ENCODE measurements around the gene RGS14.

- TF ChIP-seq CTCF (IDR thresholded peaks at IDR 0.05 in 2 of 3, conservative IDR thresholded peaks at IDR 0.05 in 1 of 3; ENCODE audit: borderline replicate concordance in 1 of 3, insufficient read depth in 1 of 3, low read depth in 2 of 3, low read length in 2 of 3) = no peak
- TF ChIP-seq MAX (IDR thresholded peaks at IDR 0.05) = no peak
- TF ChIP-seq SP1 (IDR thresholded peaks at IDR 0.05; ENCODE audit: low read depth) = no peak
- no peak for TF ChIP-seq POLR2AphosphoS5 (IDR thresholded peaks at IDR 0.05; ENCODE audit: low read depth, low read length)
- TF ChIP-seq SIN3A (IDR thresholded peaks at IDR 0.05; ENCODE audit: low read depth) = no peak
- TF ChIP-seq RAD21 (IDR thresholded peaks at IDR 0.05; ENCODE audit: low read depth) = no peak
- TF ChIP-seq JUND (IDR thresholded peaks at IDR 0.05) = no peak
- no peak for TF ChIP-seq EGR1 (IDR thresholded peaks at IDR 0.05; ENCODE audit: low read depth)
- TF ChIP-seq YY1 (IDR thresholded peaks at IDR 0.05; ENCODE audit: extremely low read depth, insufficient replicate concordance, low read depth, low read length) = no peak
- TF ChIP-seq ELF1 (IDR thresholded peaks at IDR 0.05; ENCODE audit: borderline replicate concordance, low read depth) = no peak
- TF ChIP-seq ZBTB33 (IDR thresholded peaks at IDR 0.05; ENCODE audit: extremely low read depth, insufficient replicate concordance, low read length) = no peak
Observed at GRCh38 chr5:177349762-177350161, 8.0 kb upstream of the RGS14 start.

Measured in HCT116 (cell line).